ENCODE results near the gene CFAP97D2. TPM values are rescaled to one million over a fixed set of nuclear protein-coding genes. Genes with fewer than 3 reads are reported as not detected.

CFAP97D2 gene
- total RNA-seq, 5 donors from 2014 or later (not counting 1 experiment from before 2014, with no cell fraction given) = 0.92 to 4.5 (median 2.6) TPM

GRCh38 chr13:114228176-114228575 is 49.1 kb downstream of the CFAP97D2 start:
- WGBS (ENCODE audit: insufficient coverage) = 95% methylated on average over 7 of the region's 9 CpGs

GRCh38 chr13:114229506-114229905 is 50.4 kb downstream of the CFAP97D2 start:
- no peak overlapping the region for H3K27ac Mint-ChIP-seq
- H3K4me1 Mint-ChIP-seq = peaks cover 31 to 35% (median 32%) of the 10 kb centered on the region in 3 donors
- Histone ChIP-seq H3K4me3 (ENCODE audit: control insufficient read depth in 1 of 2, extremely low read depth in 1 of 2, low read length in 1 of 2) (no peak overlapping the region), H3K27ac (ENCODE audit: low read length) (no peak overlapping the region), H3K27me3 (replicated peaks in 1 of 2; ENCODE audit: control insufficient read depth in 2 of 2, extremely low read depth in 1 of 2, insufficient read depth in 2 of 2, low read length in 1 of 2) (peaks cover 0 to 4% of the 10 kb centered on the region in 2 experiments), H3K36me3 (ENCODE audit: control insufficient read depth in 2 of 2, extremely low read depth in 1 of 2, insufficient read depth in 1 of 2, low read length in 1 of 2) (no peaks in the 10 kb centered on the region), H3K9me3 (no peaks in the 10 kb centered on the region), H3K4me1 (ENCODE audit: control insufficient read depth in 1 of 2, extremely low read depth in 1 of 2, insufficient read depth in 2 of 2, low read length in 2 of 2) (peaks cover 20 to 25% of the 10 kb centered on the region in 2 experiments)
- DNase-seq = no peak
- no peak overlapping the region for H3K4me3 Mint-ChIP-seq
- WGBS (ENCODE audit: insufficient coverage) = 83% methylated on average over 2 of the region's 4 CpGs
- no peak for ATAC-seq (replicated peaks in 1 of 4)
- peaks cover 0 to 8% of the 10 kb centered on the region in 2 donors for H3K27me3 Mint-ChIP-seq
- no peaks in the 10 kb centered on the region for H3K36me3 Mint-ChIP-seq
- no peaks in the 10 kb centered on the region for H3K9me3 Mint-ChIP-seq
- ChIA-PET POLR2A (no interaction called here), CTCF (no interaction called here)

More at GRCh38 chr13:114228176-114228575, 49.1 kb downstream of the CFAP97D2 start:
- peaks cover 0 to 4% of the 10 kb centered on the region in 2 experiments for H3K27me3 ChIP-seq (replicated peaks in 1 of 2; ENCODE audit: control insufficient read depth in 2 of 2, extremely low read depth in 1 of 2, insufficient read depth in 2 of 2, low read length in 1 of 2)
- H3K36me3 Mint-ChIP-seq = no peaks in the 10 kb centered on the region
- H3K27ac ChIP-seq (ENCODE audit: low read length) = no peak overlapping the region
- DNase-seq (no peak), ATAC-seq (replicated peaks in 1 of 4) (no peak)
- no peaks in the 10 kb centered on the region for H3K36me3 ChIP-seq (ENCODE audit: control insufficient read depth in 2 of 2, extremely low read depth in 1 of 2, insufficient read depth in 1 of 2, low read length in 1 of 2)
- H3K4me3 Mint-ChIP-seq = no peak overlapping the region
- H3K4me1 Mint-ChIP-seq = peaks cover 31 to 39% (median 35%) of the 10 kb centered on the region in 3 donors
- H3K27ac Mint-ChIP-seq = peak overlapping the region in 1 of 2 donors; percentile 58
- no peak overlapping the region for H3K4me3 ChIP-seq (ENCODE audit: control insufficient read depth in 1 of 2, extremely low read depth in 1 of 2, low read length in 1 of 2)
- ChIA-PET POLR2A (interaction anchor here in 1 of 2 donors (0.8 kb wide), 1 partner anchor 98 kb away, joined by 3 read pairs; no protein-coding TSS in a partner anchor), CTCF (interaction anchor here in 1 of 2 donors (0.7 kb wide), 1 partner anchor 71 kb away, joined by 3 read pairs; no protein-coding TSS in a partner anchor)
- H3K27me3 Mint-ChIP-seq = peaks cover 0 to 8% of the 10 kb centered on the region in 2 donors
- H3K9me3 Mint-ChIP-seq = no peaks in the 10 kb centered on the region
- H3K4me1 ChIP-seq (ENCODE audit: control insufficient read depth in 1 of 2, extremely low read depth in 1 of 2, insufficient read depth in 2 of 2, low read length in 2 of 2) = peaks cover 20 to 33% of the 10 kb centered on the region in 2 experiments
- H3K9me3 ChIP-seq = no peaks in the 10 kb centered on the region

GRCh38 chr13:114230117-114230516 is 51.1 kb downstream of the CFAP97D2 start:
- WGBS (ENCODE audit: insufficient coverage) = 90% methylated on average over 3 of the region's 7 CpGs
- no peaks in the 10 kb centered on the region for H3K9me3 ChIP-seq
- Mint-ChIP-seq H3K4me3 (no peak overlapping the region), H3K4me1 (peaks cover 26 to 30% (median 28%) of the 10 kb centered on the region in 3 donors), H3K27me3 (peaks cover 0 to 8% of the 10 kb centered on the region in 2 donors), H3K36me3 (no peaks in the 10 kb centered on the region), H3K27ac (no peak overlapping the region), H3K9me3 (no peaks in the 10 kb centered on the region)
- ATAC-seq (replicated peaks in 1 of 4) = no peak
- no peaks in the 10 kb centered on the region for H3K36me3 ChIP-seq (ENCODE audit: control insufficient read depth in 2 of 2, extremely low read depth in 1 of 2, insufficient read depth in 1 of 2, low read length in 1 of 2)
- peaks cover 14 to 21% of the 10 kb centered on the region in 2 experiments for H3K4me1 ChIP-seq (ENCODE audit: control insufficient read depth in 1 of 2, extremely low read depth in 1 of 2, insufficient read depth in 2 of 2, low read length in 2 of 2)
- H3K27me3 ChIP-seq (replicated peaks in 1 of 2; ENCODE audit: control insufficient read depth in 2 of 2, extremely low read depth in 1 of 2, insufficient read depth in 2 of 2, low read length in 1 of 2) = peaks cover 0 to 4% of the 10 kb centered on the region in 2 experiments
- no peak overlapping the region for H3K4me3 ChIP-seq (ENCODE audit: control insufficient read depth in 1 of 2, extremely low read depth in 1 of 2, low read length in 1 of 2)
- no peak overlapping the region for H3K27ac ChIP-seq (ENCODE audit: low read length)
- POLR2A ChIA-PET = no interaction called here
- CTCF ChIA-PET = no interaction called here
- DNase-seq = no peak

- Histone ChIP-seq H3K27me3 (replicated peaks in 1 of 2; ENCODE audit: control insufficient read depth in 2 of 2, extremely low read depth in 1 of 2, insufficient read depth in 2 of 2, low read length in 1 of 2) (peaks cover 0 to 4% of the 10 kb centered on the region in 2 experiments), H3K27ac (ENCODE audit: low read length) (no peak overlapping the region), H3K4me1 (ENCODE audit: control insufficient read depth in 1 of 2, extremely low read depth in 1 of 2, insufficient read depth in 2 of 2, low read length in 2 of 2) (peaks cover 16 to 21% of the 10 kb centered on the region in 2 experiments), H3K4me3 (ENCODE audit: control insufficient read depth in 1 of 2, extremely low read depth in 1 of 2, low read length in 1 of 2) (no peak overlapping the region), H3K36me3 (ENCODE audit: control insufficient read depth in 2 of 2, extremely low read depth in 1 of 2, insufficient read depth in 1 of 2, low read length in 1 of 2) (no peaks in the 10 kb centered on the region), H3K9me3 (no peaks in the 10 kb centered on the region)
- peak overlapping the region in 1 of 2 donors; percentile 46 for H3K27ac Mint-ChIP-seq
- H3K4me3 Mint-ChIP-seq = no peak overlapping the region
- ATAC-seq (replicated peaks in 1 of 4) = no peak
- H3K9me3 Mint-ChIP-seq = no peaks in the 10 kb centered on the region
- no peaks in the 10 kb centered on the region for H3K36me3 Mint-ChIP-seq
- ChIA-PET POLR2A (no interaction called here), CTCF (no interaction called here)
- DNase-seq = no peak
- H3K27me3 Mint-ChIP-seq = peaks cover 0 to 8% of the 10 kb centered on the region in 2 donors
- peaks cover 28 to 33% (median 29%) of the 10 kb centered on the region in 3 donors for H3K4me1 Mint-ChIP-seq
- 100% methylated on average over 1 of the region's 3 CpGs for WGBS (ENCODE audit: insufficient coverage)
Observed at GRCh38 chr13:114230575-114230974, 51.5 kb downstream of the CFAP97D2 start.

GRCh38 chr13:114231886-114232285 is 52.8 kb downstream of the CFAP97D2 start:
- H3K27ac Mint-ChIP-seq = no peak overlapping the region
- H3K4me3 Mint-ChIP-seq = no peak overlapping the region
- Histone ChIP-seq H3K4me3 (ENCODE audit: control insufficient read depth in 1 of 2, extremely low read depth in 1 of 2, low read length in 1 of 2) (no peak overlapping the region), H3K9me3 (no peaks in the 10 kb centered on the region), H3K4me1 (ENCODE audit: control insufficient read depth in 1 of 2, extremely low read depth in 1 of 2, insufficient read depth in 2 of 2, low read length in 2 of 2) (peaks cover 11 to 16% of the 10 kb centered on the region in 2 experiments), H3K27ac (ENCODE audit: low read length) (no peak overlapping the region), H3K36me3 (ENCODE audit: control insufficient read depth in 2 of 2, extremely low read depth in 1 of 2, insufficient read depth in 1 of 2, low read length in 1 of 2) (no peaks in the 10 kb centered on the region), H3K27me3 (replicated peaks in 1 of 2; ENCODE audit: control insufficient read depth in 2 of 2, extremely low read depth in 1 of 2, insufficient read depth in 2 of 2, low read length in 1 of 2) (peaks cover 0 to 4% of the 10 kb centered on the region in 2 experiments)
- peaks cover 0 to 8% of the 10 kb centered on the region in 2 donors for H3K27me3 Mint-ChIP-seq
- H3K36me3 Mint-ChIP-seq = no peaks in the 10 kb centered on the region
- WGBS (ENCODE audit: insufficient coverage) = 81% methylated on average over 5 of the region's 8 CpGs
- ChIA-PET POLR2A (no interaction called here), CTCF (no interaction called here)
- ATAC-seq (replicated peaks in 1 of 4) (no peak), DNase-seq (no peak)
- H3K9me3 Mint-ChIP-seq = no peaks in the 10 kb centered on the region
- peaks cover 23 to 30% (median 26%) of the 10 kb centered on the region in 3 donors for H3K4me1 Mint-ChIP-seq

GRCh38 chr13:114234266-114234644 is 55.2 kb downstream of the CFAP97D2 start:
- Mint-ChIP-seq H3K4me1 (peaks cover 26 to 29% (median 29%) of the 10 kb centered on the region in 3 donors), H3K4me3 (peak overlapping the region; percentile 79 to 84 (median 84)), H3K27ac (peak overlapping the region; percentile 85 to 91), H3K27me3 (peaks cover 0 to 8% of the 10 kb centered on the region in 2 donors), H3K9me3 (no peaks in the 10 kb centered on the region), H3K36me3 (peaks cover 16% of the 10 kb centered on the region)
- ATAC-seq (replicated peaks in 1 of 4) (no peak), DNase-seq (no peak)
- Histone ChIP-seq H3K9me3 (no peaks in the 10 kb centered on the region), H3K27ac (ENCODE audit: low read length) (no peak overlapping the region), H3K4me1 (ENCODE audit: control insufficient read depth in 1 of 2, extremely low read depth in 1 of 2, insufficient read depth in 2 of 2, low read length in 2 of 2) (peaks cover 9 to 14% of the 10 kb centered on the region in 2 experiments), H3K27me3 (replicated peaks in 1 of 2; ENCODE audit: control insufficient read depth in 2 of 2, extremely low read depth in 1 of 2, insufficient read depth in 2 of 2, low read length in 1 of 2) (no peaks in the 10 kb centered on the region), H3K4me3 (ENCODE audit: control insufficient read depth in 1 of 2, extremely low read depth in 1 of 2, low read length in 1 of 2) (peak overlapping the region; percentile 57 to 64), H3K36me3 (ENCODE audit: control insufficient read depth in 2 of 2, extremely low read depth in 1 of 2, insufficient read depth in 1 of 2, low read length in 1 of 2) (peaks cover 8 to 22% of the 10 kb centered on the region in 2 donors)
- CTCF ChIA-PET = no interaction called here
- no CpG with 5 or more reads among the region's 4 CpGs for WGBS (ENCODE audit: insufficient coverage)
- POLR2A ChIA-PET = no interaction called here

Measured in T-cell (primary cell).